ENCODE results near the gene ZSCAN30. TPM values are rescaled to one million over a fixed set of nuclear protein-coding genes. Genes with fewer than 3 reads are reported as not detected.

The ZSCAN30 gene
- total RNA-seq, 2 experiments from 2014 or later, result 20.7 to 22.5 TPM

GRCh38 chr18:35331367-35332087 is 41.5 kb upstream of the ZSCAN30 start:
- TF ChIP-seq CTCF (IDR thresholded peaks at IDR 0.05), result no peak
- DNase-seq (no peak), ATAC-seq (no peak)
- peaks cover 7% of the 10 kb centered on the region for H3K4me1 Mint-ChIP-seq (ENCODE audit: low read depth)
- peaks cover 40% of the 10 kb centered on the region for H3K36me3 Mint-ChIP-seq (ENCODE audit: low read depth)
- H3K27ac Mint-ChIP-seq, result no peak overlapping the region
- ChIA-PET CTCF (interaction anchor here (0.6 kb wide), 1 partner anchor 100 kb away, joined by 3 read pairs; no protein-coding TSS in a partner anchor), POLR2A (no interaction called here)
- no peaks in the 10 kb centered on the region for H3K27me3 Mint-ChIP-seq
- H3K9me3 Mint-ChIP-seq, result no peaks in the 10 kb centered on the region
- no peak overlapping the region for H3K4me3 Mint-ChIP-seq
- intact Hi-C loops (cut with micrococcal nuclease), result no loop called here

DNA sequence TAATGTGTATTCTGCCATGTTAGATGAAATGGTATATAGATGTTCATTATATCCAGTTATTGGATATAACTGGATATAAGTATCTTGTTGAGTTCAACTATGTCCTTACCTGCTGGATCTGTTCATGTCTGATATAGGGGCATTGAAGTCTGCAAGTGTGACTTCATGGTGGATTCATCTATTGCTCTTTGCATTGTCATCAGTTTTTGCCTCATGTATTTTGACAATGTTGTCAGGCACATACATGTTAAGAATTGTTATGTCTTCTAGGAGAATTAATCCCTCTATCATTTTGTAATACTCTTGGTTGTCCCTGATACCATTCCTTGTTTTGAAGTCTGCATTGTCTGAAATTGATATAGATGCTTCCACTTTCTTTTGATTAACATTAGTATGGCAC is 38.8 kb upstream of the ZSCAN30 start:
- POLR2A ChIA-PET, result no interaction called here
- H3K4me1 Mint-ChIP-seq (ENCODE audit: low read depth), result no peaks in the 10 kb centered on the region
- H3K27ac Mint-ChIP-seq, result no peak overlapping the region
- H3K36me3 Mint-ChIP-seq (ENCODE audit: low read depth), result peaks cover 16% of the 10 kb centered on the region
- ATAC-seq (no peak), DNase-seq (no peak)
- intact Hi-C loops (cut with micrococcal nuclease), result no loop called here
- no peak for TF ChIP-seq CTCF (IDR thresholded peaks at IDR 0.05)
- CTCF ChIA-PET, result no interaction called here
- H3K4me3 Mint-ChIP-seq, result no peak overlapping the region
- no peaks in the 10 kb centered on the region for H3K27me3 Mint-ChIP-seq
- H3K9me3 Mint-ChIP-seq, result no peaks in the 10 kb centered on the region

- no peak for DNase-seq
- H3K9me3 Mint-ChIP-seq, result no peaks in the 10 kb centered on the region
- H3K27ac Mint-ChIP-seq, result no peak overlapping the region
- intact Hi-C loops (cut with micrococcal nuclease), result no loop called here
- no peak for ATAC-seq
- H3K4me1 Mint-ChIP-seq (ENCODE audit: low read depth), result no peaks in the 10 kb centered on the region
- no peak for TF ChIP-seq CTCF (IDR thresholded peaks at IDR 0.05)
- H3K4me3 Mint-ChIP-seq, result no peak overlapping the region
- POLR2A ChIA-PET, result no interaction called here
- no peaks in the 10 kb centered on the region for H3K27me3 Mint-ChIP-seq
- no peaks in the 10 kb centered on the region for H3K36me3 Mint-ChIP-seq (ENCODE audit: low read depth)
- CTCF ChIA-PET, result interaction anchor here (1.0 kb wide), 1 partner anchor 29 kb away, joined by 3 read pairs; no protein-coding TSS in a partner anchor
Observed at GRCh38 chr18:35326695-35327387, 36.8 kb upstream of the ZSCAN30 start.

- Mint-ChIP-seq H3K27me3 (no peaks in the 10 kb centered on the region), H3K4me1 (ENCODE audit: low read depth) (no peaks in the 10 kb centered on the region), H3K9me3 (no peaks in the 10 kb centered on the region), H3K27ac (no peak overlapping the region), H3K4me3 (no peak overlapping the region), H3K36me3 (ENCODE audit: low read depth) (no peaks in the 10 kb centered on the region)
- CTCF ChIA-PET, result interaction anchor here (1.1 kb wide), 1 partner anchor 319 kb away, joined by 3 read pairs; no protein-coding TSS in a partner anchor
- POLR2A ChIA-PET, result interaction anchor here (0.6 kb wide), 1 partner anchor 297 kb away, joined by 4 read pairs; no protein-coding TSS in a partner anchor
- TF ChIP-seq CTCF (IDR thresholded peaks at IDR 0.05), result no peak
- DNase-seq (no peak), ATAC-seq (no peak)
- intact Hi-C loops (cut with micrococcal nuclease), result no loop called here
Observed at GRCh38 chr18:35324926-35325655, 35.1 kb upstream of the ZSCAN30 start.
